HG02885 (cell line): ENCODE measurements around the gene LRRC47.

Source experiments
- ATAC-seq: cut with Tn5 transposase; IDR thresholded peaks from one replicate; pipeline ENCODE4 v1.9.1; 2021; ENCODE audit warnings: mild to moderate bottlenecking; ENCODE audit not compliant: unreplicated experiment, poor library complexity

Gene LRRC47

DNA sequence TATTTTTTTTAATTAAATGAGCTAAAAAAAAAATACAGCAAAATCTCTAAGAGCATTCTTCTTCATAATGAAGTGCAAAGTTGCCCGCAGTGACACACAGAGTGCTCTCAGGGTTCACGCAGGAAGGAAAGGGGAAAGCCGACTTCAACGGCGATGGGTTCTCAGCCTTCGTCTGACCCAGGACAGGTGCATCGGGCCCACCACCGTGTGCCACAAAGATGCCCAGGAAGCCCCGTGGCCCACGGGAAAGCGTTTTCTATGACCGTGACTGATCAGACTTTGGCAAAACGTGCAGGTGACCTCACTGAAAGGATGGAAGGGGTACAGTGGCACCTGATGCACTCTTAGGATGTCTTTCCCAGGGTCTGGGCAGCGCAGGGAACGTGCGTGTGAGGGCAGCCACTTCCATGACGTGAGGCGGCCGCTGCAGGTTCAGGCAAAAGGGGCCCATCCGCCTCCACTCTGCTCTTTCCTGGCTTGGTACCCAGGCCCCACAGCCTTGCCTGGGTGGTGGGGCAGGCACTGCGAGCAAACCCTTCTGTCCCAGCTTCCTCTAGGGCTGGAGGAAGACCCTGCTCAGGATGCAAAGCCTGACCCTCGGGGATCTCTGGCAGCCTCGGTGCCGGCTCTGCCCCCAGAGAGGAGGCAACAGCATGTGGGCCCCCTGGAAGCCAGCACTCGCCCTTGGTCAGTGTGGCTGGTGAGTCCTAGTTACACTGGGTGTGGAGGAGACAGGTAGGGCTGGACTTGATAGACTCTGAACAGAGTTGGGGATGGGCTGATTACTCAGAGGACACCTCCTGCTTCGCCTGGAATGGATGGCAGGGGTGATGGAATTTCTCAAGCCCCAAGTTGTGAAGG lies 8.3 kb downstream of the LRRC47 start:
- no peak for ATAC-seq

DNA sequence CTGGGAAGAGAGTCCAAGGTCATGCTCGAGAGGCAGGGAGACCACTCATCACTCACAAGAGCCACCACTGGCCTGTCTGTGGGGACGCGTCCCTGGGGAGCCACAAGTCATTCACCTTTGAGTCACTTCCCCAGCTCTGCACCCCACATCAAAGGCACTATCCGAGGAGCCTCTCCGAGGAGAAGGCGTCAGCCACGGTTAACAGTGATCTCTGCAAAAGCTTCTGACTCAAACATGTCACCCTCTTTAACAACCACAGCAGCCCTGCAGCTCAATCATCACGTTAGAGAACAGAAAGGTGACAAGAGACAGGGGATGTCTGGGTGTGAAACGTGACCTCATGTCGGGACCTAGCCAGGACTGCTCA lies 9.0 kb downstream of the LRRC47 start:
- no peak for ATAC-seq

DNA sequence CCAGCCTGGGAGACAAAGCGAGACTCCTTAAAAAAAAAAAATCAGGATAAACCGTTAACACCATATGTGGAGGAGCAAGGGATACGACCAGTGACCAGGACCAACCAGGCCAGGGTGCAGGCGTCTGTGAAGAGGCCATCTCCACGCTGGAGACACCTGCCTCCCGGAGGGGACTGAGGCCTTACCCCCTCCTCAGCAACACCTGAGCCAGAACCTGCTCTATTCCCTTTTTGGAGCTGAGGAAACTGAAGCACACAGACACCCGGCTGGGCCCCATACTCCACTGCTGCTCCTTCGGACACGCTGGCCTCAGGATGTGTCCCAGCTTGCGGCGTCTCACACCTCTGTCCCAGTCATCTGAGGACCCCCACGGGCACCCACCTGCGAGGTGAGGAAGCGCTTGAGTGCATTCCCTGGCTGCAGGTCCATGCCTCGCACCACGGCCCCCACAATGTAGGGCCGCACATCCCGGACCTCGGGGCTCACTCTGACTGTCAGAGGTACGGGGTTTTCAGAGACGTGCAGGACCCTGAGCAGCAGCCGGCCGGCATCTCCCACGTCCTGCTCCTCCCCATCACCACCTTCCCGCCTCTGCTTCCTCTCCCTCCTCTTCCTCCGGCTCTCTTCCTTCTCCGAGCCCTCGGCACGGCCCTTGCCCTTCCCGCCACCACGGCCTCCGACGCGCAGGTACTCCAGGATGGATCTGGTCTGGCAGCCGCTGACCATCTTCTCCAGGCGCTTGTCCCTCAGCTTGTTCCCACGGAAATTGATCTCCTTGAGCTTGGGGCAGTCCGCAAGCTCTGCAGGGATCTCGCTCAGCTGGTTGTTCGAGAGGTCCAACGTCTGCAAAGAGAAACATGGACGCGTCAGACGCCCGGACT lies 9.6 kb downstream of the LRRC47 start:
- no peak for ATAC-seq

DNA sequence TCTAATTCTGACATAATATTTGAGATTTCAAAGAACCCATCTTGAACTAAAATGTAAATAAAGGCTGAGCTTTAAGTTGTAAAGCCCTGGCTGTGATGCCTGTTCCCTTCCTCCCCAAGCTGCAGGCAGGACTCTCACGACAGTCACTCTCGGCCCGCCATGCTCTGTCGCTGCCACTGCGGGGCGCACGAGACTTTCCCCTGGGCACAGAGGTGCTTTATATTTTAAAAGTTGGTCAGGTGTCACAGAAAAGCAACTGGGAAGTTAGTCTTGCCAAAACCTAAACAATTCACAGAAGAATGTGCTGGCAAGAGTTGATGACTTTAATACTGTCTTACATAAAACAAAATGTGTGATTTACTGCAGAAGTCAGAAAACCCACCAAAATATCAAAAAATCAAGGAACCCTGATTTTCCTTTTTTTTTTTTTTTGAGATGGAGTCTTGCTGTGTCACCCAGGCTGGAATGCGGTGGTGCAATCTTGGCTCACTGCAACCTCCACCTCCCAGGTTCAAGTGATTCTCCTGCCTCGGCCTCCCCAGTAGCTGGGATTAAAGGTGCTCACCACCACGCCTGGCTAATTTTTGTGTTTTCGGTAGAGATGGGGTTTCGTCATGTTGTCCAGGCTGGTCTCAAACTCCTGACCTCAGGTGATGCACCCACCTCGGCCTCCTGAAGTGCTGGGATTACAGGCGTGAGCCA lies 10.7 kb downstream of the LRRC47 start:
- no peak for ATAC-seq

DNA sequence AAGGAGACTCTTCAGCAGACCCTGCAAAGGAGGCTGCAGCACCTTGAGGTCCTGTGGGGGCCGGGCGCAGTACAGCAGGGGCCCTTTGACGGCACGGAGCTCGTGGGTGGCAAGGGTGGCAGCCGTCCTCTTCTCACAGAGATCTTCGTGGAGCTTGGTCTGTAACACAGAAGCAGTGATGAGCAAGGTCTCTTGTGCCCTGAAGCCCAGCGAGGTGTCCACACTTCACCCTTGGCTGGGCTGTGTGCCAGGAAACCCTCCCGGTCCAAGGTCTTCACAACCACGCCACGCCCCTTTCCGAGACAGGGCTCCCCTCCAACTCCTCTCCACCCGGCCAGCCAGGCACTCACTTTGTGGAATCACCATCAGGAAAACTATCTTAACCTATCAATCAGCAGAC lies 11.3 kb downstream of the LRRC47 start:
- no peak for ATAC-seq

DNA sequence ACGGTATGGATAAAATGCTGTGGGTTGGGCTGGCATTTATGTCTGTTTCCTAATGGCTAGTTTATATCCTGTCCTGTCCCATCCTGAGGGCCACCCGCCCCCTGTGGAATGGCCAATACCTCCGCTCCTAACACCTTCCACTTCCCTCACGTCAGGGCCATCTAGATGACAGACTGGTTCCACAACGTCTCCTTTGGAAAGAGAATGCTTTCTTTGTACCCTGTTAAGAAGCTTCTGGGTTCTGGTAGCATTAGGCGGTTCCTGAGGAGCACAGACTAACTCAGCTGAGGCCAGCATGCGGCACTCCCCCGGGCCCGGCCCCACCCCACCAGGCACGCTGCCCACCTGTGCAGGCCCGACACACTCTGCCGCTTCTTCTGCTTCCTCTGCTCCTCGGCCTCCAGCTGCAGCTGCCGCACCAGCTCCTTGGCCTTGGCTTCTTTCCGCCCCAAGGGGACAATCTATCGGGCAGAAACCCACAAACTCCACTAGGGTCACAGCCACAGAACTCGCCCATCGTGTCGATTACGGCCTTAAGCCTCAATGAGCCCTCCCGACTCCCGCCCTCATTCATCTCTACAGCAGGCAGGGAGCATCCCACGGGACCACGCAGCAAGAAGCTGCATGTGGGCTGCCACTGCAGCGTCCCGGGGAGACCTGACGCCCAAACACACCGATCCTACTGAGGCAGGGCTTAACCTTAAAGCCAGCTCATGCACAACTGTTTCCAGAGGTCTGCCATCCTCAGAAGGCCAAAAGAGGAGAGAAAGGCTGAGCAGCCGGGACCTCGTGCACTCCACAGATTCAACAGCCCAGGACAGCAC lies 12.4 kb downstream of the LRRC47 start:
- no peak for ATAC-seq

DNA sequence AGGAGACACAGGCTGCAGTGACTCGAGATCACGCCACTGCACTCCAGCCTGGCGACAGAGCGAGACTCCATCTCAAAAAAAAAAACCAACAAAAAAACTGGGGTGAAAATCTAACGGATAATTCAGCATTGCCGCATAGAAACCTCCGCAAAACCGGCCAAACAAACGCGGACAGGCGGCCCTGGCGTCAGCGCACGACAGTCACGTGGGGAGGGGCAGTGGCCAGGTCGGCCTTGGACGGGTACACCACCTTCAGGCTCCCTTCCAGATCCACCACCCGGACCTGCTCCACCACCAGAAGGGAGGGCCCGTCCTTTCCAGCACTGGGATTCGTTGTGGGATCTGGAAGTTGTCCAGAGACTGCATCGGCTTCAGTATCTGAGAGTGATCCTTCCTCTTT lies 15.4 kb downstream of the LRRC47 start:
- no peak for ATAC-seq

DNA sequence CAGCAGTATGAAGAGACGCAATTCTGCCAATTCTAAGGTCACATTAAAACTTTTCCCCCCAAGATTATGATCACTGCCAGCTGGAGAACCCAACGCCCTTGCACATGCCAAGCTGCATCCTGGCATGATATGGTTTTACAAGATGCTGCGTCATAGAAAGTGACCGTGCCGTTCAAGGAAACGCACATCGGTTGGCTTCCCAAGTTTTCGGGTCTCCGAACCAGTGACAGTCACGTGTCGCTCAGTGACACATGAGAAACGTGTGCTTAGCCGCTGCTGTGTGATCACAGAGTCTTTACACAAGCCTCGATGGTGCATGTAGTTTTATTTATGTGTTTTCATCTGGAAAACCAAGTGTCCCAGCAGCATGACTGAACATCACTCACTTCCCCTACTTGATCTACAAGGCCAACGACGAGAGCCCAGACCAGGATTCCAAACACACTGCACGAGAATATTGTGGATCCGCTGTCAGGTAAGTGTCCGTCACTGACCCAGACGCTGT lies 16.3 kb downstream of the LRRC47 start:
- ATAC-seq, result no peak

DNA sequence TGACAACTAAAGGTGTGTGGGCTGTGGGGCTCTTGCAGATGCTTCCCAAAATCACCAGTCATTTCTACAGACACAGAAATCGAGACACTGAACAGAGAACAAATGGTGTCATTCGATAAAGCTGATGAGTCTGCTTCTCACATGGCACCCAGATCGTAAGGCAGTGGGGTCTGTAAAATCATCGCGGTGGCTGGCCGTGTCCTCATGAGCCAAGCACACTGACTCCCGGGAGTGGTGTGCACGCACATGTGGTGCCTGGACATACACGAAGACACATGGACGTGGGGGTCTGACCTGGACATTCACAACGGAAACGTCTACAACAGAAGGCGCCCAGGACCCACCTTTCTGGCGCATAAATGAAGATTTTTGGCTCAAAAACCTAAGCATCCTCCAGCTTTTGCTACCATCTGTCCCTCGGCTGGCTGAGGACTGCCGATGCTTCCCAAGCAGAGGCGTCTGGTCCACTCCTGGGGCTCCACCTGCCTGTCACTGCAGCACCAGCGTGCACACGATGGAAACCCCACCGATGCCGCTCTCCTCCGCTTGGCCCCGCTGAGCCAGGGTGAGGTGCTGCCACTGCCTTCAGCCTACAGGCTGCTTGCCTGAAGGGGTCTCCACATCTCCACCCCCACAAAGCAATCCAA lies 16.9 kb downstream of the LRRC47 start:
- ATAC-seq, result no peak

DNA sequence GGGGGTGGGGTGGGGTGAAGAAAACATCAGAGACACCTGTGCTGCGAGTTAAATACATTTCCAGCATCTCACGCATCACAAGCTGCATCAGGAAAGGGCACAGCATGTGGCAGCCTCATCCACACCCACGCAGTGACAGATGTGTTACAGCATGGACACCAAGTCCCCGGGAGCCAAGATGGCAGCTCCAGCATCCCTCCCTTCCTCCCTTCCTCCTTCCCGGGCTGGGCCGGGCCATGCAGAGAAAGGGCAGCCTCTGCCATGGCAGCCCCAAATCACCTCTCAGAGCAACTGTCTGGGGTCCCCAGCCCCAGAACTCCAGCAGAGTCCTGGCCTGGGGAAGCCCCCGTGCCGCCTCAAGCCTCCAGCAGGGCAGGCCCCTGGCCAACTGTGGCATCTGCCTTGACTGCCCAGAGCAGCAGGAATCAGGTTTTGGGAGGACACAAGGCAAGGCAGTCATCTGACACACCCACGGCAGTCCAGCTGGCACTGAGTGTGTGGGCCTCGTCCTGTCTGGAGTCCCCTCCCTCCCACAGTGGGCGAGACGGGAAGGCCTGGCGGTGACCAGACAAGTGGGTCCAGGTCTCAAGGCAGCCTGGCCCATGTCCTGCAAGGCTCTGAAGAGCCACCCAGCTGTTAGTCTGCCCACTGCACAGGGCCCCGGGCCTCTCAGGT lies 17.6 kb downstream of the LRRC47 start:
- no peak for ATAC-seq

DNA sequence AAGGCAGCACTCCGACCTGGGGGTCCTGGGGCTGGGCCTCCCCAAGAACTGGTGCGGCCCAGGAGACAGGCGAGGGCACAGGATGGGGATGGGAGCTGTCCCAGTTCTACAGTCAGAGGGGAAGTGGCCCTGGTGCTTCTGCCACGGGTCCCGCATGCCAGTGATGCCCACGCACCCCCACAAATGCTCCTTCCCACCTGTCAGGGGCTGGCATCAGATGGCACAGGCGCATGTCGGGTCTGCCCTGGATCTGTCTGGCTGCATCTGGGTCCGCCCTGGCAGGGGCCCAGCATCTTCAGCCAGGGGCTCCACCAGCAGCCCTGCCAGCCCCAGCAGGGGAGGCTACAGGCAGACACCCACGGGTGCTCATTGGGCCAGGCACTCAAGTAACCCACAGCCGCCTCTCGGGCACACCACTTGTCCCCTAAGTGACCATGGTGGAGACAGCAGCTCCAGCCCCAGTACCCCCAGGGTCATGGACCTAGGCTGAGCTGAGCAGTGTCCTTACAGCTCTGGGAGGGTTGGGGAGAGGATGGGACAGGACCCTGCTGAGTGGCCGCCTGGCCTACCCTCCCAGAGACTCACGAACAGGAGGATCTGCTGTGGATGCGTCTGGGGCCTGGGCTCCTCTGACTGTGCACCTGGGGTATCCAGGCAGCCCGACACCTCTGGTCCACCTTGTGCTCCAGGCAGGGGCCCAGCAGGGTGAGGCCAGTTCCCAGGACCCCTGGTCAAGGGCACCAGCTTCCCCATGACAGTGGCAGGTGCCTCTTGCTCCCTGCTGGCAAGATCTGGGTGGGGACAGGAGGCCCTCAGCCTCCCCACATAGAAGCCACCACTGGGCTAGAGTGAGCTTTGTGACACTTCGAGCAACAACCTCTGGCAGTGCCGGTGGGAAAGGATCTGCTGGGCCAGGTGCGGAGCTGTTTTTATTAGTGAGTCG lies 18.4 kb downstream of the LRRC47 start:
- no peak for ATAC-seq

DNA sequence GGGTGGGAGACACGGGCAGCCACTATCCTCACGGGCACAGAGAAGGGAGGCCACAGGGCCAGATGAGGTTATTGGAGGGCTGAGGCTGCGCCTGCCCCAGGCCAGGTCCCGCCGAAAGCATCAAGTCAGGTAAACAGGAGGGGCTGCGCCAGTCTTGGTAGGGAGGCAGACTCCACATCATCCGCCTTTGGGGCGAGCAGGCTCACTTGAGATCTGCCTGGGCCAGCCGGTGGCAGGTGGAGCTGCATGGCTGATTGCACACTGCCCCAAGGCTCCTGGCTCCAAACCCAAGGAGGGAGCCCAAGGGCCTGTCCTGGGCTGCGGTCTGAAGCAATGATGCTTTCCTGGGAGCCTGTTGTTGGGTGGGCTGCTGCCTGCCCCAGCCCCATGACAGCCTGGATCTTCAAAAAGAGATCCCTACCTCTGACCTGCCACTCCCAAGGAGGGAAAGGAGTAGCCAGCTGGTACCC lies 19.2 kb downstream of the LRRC47 start:
- no peak for ATAC-seq

DNA sequence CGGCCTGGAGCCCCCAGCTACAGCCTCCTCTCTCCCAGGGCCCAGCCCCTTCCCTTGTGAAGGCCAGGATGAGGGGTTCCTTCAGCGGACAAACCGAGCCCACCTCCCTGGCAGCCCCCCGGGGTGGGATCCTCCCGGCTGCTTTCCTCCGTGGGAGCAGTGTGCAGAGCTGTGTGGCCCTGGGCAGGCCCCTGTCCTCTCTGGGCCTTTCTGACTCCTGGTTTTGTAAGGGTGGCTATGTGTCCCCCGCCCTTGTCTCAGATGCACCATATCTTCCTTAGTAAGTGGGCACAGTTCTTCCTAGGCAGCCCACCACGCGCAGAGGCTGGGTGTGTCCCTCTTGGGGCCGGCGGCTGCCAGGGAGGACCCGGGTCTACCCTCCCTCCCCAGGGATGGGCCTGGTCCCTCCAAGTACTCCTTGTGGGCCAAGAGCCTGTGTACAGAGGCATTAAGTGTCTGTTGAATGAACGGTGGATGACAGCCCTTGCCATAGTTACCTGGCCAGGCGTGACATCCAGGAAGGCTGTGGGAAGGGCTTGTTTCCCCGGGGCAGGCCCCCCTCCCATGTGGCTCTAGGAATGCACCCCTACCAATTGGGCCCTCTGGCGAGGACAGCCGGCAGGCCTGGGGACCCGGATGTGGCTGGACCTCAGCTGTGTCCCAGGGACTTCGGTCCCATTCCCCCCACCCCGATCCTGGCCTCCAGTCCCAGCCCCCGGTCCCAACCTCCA lies 19.9 kb downstream of the LRRC47 start:
- ATAC-seq, result no peak

DNA sequence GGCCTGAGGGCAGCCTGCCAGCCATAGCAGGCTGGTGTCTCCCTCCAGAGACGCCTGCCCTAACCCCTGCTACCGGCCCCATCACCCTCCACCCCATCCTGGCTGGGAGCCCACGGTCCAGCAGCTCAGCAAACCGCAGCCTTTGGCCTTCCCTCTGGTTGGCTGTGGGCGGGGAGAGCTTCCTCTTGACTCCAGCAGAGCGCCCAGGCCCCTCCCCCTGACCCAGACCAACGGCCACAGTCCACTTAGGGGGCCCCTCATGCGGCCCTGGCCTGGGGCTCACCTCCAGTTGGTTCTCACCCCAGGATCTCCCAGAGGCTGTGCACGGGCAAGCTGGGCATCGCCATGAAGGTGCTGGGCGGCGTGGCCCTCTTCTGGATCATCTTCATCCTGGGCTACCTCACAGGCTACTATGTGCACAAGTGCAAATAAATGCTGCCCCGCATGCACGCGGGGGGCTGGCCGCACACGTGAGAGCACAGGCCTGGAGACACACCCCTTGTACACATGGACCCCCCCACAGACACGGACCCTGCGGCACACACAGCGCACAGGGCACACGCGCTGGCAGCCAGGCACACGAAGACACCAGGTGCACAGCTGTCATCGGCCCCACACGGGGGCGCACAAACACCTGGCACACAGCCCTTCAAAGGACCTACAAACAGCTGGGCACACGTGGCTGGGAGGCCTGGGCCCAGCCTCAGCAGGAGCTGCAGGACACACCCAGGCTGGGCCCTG lies 20.6 kb downstream of the LRRC47 start:
- ATAC-seq, result no peak

DNA sequence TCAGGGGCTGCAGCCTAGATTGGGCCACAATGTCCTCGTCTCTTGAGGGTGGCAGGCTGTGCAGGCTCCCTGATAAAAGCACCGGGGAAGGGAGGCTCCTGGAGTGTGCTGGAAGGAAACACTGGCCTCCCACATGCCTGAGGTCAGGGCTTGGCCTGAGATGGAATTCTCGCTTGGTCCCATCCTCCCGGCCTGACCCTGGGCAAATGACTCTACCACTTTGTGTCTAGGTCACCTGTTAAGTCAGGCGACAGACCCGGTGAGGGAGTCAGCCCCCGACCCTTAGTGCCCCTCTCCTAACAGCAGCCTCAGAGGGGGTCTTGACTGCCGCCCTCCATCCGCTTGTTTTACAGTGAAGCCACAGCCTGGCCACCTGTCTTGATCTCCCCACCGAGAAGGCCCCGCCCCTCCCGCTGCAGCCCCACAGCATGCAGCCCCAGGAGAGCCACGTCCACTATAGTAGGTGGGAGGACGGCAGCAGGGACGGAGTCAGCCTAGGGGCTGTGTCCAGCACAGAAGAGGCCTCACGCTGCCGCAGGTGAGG lies 21.3 kb downstream of the LRRC47 start:
- ATAC-seq, result no peak
